K562 (cell line): ENCODE measurements around the gene TCF12. TPM values are rescaled to one million over a fixed set of nuclear protein-coding genes. Genes with fewer than 3 reads are reported as not detected.
A peak's percentile ranks its signal among the peaks of the same experiment; 100 is the strongest.

Experiments used
- BCLAF1 ChIP-seq, 2 experiments: fragments of 450-650 bp in 1 of 2; IDR thresholded peaks; 2 replicates each; pipeline ENCODE4 v1.6.1; 2011 to 2017; ENCODE audit warnings: low read depth in 2 of 2, antibody characterized with exemption in 1 of 2, borderline replicate concordance in 1 of 2, low read length in 1 of 2, mild to moderate bottlenecking in 1 of 2, mixed read lengths in 1 of 2; ENCODE audit not compliant: control insufficient read depth in 1 of 2
- CBX3 ChIP-seq, 2 experiments: IDR thresholded peaks; 1 replicate in 1 of 2; 2 replicates in 1 of 2; pipeline ENCODE4 v1.6.1; 2012; ENCODE audit warnings: inconsistent platforms in 2 of 2, low read length in 2 of 2, borderline replicate concordance in 1 of 2, control low read depth in 1 of 2
- GABPB1 ChIP-seq: sonication (generic); formaldehyde crosslinking; IDR thresholded peaks from 2 replicates; pipeline ENCODE4 v1.8.0; 2022; ENCODE audit warnings: mild to moderate bottlenecking, missing genetic modification reagents
- HNRNPH1 ChIP-seq: fragments of 200-400 bp; formaldehyde crosslinking; optimal IDR thresholded peaks from 2 replicates; pipeline ENCODE3; 2017; ENCODE audit warnings: low read depth, mild to moderate bottlenecking, low read length, moderate library complexity
- MTA1 ChIP-seq: fragments of 450-650 bp; IDR thresholded peaks from 2 replicates; pipeline ENCODE4 v1.6.1; 2017; ENCODE audit warnings: borderline replicate concordance
- NFATC3 ChIP-seq: fragments of 450-650 bp; IDR thresholded peaks from 2 replicates; pipeline ENCODE4 v1.6.1; 2017; ENCODE audit warnings: mild to moderate bottlenecking
- POLR2B ChIP-seq: fragments of 450-650 bp; IDR thresholded peaks from 2 replicates; pipeline ENCODE4 v1.6.1; 2018; ENCODE audit warnings: low read depth; ENCODE audit not compliant: partially characterized antibody
- RBM14 ChIP-seq: fragments of 200-400 bp; formaldehyde crosslinking; IDR thresholded peaks from 2 replicates; pipeline ENCODE4 v1.6.1; 2018; ENCODE audit warnings: low read depth, mild to moderate bottlenecking, low read length, moderate library complexity, borderline replicate concordance; ENCODE audit not compliant: insufficient read depth
- SMAD3 ChIP-seq: fragments of 450-650 bp; formaldehyde crosslinking; conservative IDR thresholded peaks from 2 replicates; pipeline ENCODE4 v1.4.0; 2020; ENCODE audit warnings: mild to moderate bottlenecking
- ZNF263 ChIP-seq: sonication (generic); formaldehyde crosslinking; IDR thresholded peaks from 2 replicates; pipeline ENCODE4 v1.8.0; 2022; ENCODE audit warnings: mild to moderate bottlenecking, missing genetic modification reagents, borderline replicate concordance
- polyA plus RNA-seq, 8 experiments: library from polyadenylated mRNA; depleted of rRNA in 4 of 8; stranded (reverse) in 5 of 8; unstranded in 3 of 8; fragments of >200 nt; fragmentation: Nextera tagmentation in 2 of 8; fragmentation: Illumina TruSeq in 1 of 8; extraction: Ambion mirVana in 2 of 8; extraction: Trizol in 1 of 8; gene quantifications; 2 replicates each; pipeline versions ENCODE4 v1.2.1 to v1.2.3, GENCODE V29; 2011 to 2014; ENCODE audit warnings: inconsistent platforms in 1 of 8, missing spikeins in 1 of 8
- total RNA-seq, 7 experiments: library from RNA; depleted of rRNA in 6 of 7; stranded (reverse); fragments of >200 nt in 6 of 7; fragmentation: Illumina TruSeq in 2 of 7; extraction: Trizol in 2 of 7; gene quantifications; 2 replicates each; pipeline versions ENCODE4 v1.2.1 to v1.2.3, GENCODE V29; 2011 to 2021; ENCODE audit warnings: low replicate concordance in 1 of 7
- TF ChIP-seq, protein P1 (sequence below): fragments of 450-650 bp; IDR thresholded peaks from 2 replicates; pipeline ENCODE4 v1.6.1; 2016; ENCODE audit warnings: low read depth, mild to moderate bottlenecking, moderate library complexity
- TF ChIP-seq, protein P2 (sequence below): fragments of 450-650 bp; IDR thresholded peaks from 2 replicates; pipeline ENCODE4 v1.6.1; 2016; ENCODE audit warnings: mild to moderate bottlenecking
- TF ChIP-seq, protein P3 (sequence below): sonication (generic); formaldehyde crosslinking; IDR thresholded peaks from 2 replicates; pipeline ENCODE4 v1.8.0; 2023; ENCODE audit warnings: mild to moderate bottlenecking, missing genetic modification reagents
- TF ChIP-seq, protein P4 (sequence below), 2 experiments: IDR thresholded peaks in 1 of 2; conservative IDR thresholded peaks in 1 of 2; 2 replicates each; pipeline ENCODE4 v1.6.1; 2016; ENCODE audit warnings: low read depth in 2 of 2, mild to moderate bottlenecking in 1 of 2, missing compliant biosample characterization in 1 of 2, missing genetic modification characterization in 1 of 2, moderate library complexity in 1 of 2

TCF12 gene
- total and polyA plus RNA-seq, 9 of the 15 experiments (the other 6 are each of a cell fraction or from before 2014, with no cell fraction given), result 10.5 to 132 (median 52.9) TPM

GRCh38 chr15:57323806-57324589 is 405.6 kb downstream of the TCF12 start (continued):
- TF ChIP-seq, protein P1, sequence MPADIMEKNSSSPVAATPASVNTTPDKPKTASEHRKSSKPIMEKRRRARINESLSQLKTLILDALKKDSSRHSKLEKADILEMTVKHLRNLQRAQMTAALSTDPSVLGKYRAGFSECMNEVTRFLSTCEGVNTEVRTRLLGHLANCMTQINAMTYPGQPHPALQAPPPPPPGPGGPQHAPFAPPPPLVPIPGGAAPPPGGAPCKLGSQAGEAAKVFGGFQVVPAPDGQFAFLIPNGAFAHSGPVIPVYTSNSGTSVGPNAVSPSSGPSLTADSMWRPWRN, result 0 out of 2 replicates have a peak, but pooled peaks have one; percentile 16
- TF ChIP-seq CBX3 (IDR thresholded peaks at IDR 0.05; ENCODE audit: borderline replicate concordance in 1 of 2, low read length in 2 of 2), result peak in 1 of 2 experiments; percentile 11; a peak in 1 of 3 replicates
- TF ChIP-seq MTA1, result peak; percentile 90
- TF ChIP-seq, protein P2, sequence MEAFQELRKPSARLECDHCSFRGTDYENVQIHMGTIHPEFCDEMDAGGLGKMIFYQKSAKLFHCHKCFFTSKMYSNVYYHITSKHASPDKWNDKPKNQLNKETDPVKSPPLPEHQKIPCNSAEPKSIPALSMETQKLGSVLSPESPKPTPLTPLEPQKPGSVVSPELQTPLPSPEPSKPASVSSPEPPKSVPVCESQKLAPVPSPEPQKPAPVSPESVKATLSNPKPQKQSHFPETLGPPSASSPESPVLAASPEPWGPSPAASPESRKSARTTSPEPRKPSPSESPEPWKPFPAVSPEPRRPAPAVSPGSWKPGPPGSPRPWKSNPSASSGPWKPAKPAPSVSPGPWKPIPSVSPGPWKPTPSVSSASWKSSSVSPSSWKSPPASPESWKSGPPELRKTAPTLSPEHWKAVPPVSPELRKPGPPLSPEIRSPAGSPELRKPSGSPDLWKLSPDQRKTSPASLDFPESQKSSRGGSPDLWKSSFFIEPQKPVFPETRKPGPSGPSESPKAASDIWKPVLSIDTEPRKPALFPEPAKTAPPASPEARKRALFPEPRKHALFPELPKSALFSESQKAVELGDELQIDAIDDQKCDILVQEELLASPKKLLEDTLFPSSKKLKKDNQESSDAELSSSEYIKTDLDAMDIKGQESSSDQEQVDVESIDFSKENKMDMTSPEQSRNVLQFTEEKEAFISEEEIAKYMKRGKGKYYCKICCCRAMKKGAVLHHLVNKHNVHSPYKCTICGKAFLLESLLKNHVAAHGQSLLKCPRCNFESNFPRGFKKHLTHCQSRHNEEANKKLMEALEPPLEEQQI, result no peak
- no peak for TF ChIP-seq SMAD3 (CRISPR knock-in tag)
- no peak for TF ChIP-seq BCLAF1 (IDR thresholded peaks at IDR 0.05; ENCODE audit: borderline replicate concordance in 1 of 2, control insufficient read depth in 1 of 2, low read depth in 2 of 2, low read length in 1 of 2)
- no peak for TF ChIP-seq HNRNPH1
- TF ChIP-seq ZNF263 (CRISPR knock-in tag), result peak; percentile 99
- TF ChIP-seq RBM14, result no peak
- TF ChIP-seq, protein P3, sequence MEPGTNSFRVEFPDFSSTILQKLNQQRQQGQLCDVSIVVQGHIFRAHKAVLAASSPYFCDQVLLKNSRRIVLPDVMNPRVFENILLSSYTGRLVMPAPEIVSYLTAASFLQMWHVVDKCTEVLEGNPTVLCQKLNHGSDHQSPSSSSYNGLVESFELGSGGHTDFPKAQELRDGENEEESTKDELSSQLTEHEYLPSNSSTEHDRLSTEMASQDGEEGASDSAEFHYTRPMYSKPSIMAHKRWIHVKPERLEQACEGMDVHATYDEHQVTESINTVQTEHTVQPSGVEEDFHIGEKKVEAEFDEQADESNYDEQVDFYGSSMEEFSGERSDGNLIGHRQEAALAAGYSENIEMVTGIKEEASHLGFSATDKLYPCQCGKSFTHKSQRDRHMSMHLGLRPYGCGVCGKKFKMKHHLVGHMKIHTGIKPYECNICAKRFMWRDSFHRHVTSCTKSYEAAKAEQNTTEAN (CRISPR knock-in tag), result no peak
- TF ChIP-seq, protein P4, sequence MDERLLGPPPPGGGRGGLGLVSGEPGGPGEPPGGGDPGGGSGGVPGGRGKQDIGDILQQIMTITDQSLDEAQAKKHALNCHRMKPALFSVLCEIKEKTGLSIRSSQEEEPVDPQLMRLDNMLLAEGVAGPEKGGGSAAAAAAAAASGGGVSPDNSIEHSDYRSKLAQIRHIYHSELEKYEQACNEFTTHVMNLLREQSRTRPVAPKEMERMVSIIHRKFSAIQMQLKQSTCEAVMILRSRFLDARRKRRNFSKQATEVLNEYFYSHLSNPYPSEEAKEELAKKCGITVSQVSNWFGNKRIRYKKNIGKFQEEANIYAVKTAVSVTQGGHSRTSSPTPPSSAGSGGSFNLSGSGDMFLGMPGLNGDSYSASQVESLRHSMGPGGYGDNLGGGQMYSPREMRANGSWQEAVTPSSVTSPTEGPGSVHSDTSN (CRISPR knock-in tag; IDR thresholded peaks at IDR 0.05; ENCODE audit: low read depth), result no peak
- TF ChIP-seq, protein P4 (tag; conservative IDR thresholded peaks at IDR 0.05; ENCODE audit: low read depth), result peak; percentile 69
- peak; percentile 88 for TF ChIP-seq POLR2B
- peak; percentile 82 for TF ChIP-seq GABPB1 (CRISPR knock-in tag)
- TF ChIP-seq NFATC3, result peak; percentile 74; the same call in 1 of the 2 replicates
